GM21528 (cell line): ENCODE measurements around the gene ATRNL1.

Experiments used
- ATAC-seq: cut with Tn5 transposase; IDR thresholded peaks from one replicate; pipeline ENCODE4 v1.9.1; 2021; ENCODE audit warnings: mild to moderate bottlenecking, moderate library complexity; ENCODE audit not compliant: unreplicated experiment, low FRiP score

The ATRNL1 gene

DNA sequence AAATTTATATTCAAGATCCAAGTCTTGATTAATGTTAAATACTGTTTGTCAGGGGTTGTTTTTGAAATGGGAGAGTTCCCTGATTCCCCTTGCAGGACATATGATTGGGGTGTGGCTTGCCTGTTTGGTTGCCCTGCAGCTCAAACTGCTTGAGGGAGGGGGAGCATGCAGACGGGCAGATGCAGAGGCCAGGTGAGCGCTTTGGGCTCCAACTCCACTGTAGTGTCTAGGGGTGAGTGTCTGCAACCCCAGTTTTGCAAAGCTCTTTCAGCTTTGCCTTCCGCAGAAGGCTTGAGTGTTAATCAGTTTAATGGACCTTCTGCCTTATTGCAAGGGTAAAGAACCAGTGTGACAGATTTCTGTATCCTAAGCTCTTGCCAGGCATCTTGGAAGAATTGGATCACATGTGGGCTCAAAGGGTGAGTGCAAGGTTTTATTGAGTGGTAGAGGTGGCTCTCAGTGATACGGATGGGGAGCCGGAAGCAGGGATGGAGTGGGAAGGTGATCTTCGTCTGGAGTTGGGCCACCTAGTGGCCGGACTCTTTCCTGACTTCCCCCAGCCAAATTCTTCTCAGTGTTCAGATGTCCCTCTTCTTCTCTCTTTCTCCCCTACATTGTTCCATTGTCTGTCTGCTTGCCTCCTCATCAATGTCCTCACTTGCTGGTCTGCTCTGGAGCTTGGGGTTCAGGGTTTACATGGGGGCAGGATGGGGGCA lies 479.7 kb downstream of the ATRNL1 start:
- ATAC-seq = no peak

DNA sequence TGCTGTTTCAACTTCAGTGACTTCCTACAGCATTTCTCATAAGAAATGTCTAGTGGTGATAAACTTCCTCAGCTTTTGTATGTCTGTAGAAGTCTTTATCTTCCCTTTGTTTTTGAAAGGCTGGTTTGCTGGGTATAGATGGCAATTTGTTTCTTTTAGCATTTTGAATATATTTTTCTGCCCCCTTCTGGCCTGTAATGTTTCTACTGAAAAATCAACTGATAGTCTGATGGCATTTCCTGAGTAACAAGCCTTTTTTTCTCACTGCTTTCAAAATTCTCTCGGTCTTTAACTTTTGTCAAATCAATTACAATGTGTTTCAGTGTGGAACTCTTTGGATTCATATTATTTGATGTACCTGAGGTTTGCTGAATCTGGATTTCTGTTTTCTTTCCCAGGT lies 487.1 kb downstream of the ATRNL1 start:
- ATAC-seq = no peak

DNA sequence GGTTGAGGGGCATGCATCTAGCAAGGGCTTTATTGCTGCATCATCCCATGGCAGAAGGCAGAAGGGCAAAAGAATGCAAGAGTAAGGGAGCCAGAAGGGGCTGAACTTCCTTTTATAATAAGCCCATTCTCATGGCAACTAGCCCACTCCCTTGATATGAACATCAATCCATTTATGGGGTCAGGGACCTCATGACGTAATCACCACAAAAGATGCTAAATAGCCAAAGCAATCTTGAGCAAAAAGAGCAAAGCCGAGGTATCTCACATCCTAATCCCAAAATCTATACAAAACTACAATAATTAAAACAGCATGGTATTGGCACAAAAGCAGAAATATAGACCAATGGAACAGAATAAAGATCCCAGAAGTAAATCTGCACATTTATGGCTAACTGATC lies 499.9 kb downstream of the ATRNL1 start:
- ATAC-seq = no peak

DNA sequence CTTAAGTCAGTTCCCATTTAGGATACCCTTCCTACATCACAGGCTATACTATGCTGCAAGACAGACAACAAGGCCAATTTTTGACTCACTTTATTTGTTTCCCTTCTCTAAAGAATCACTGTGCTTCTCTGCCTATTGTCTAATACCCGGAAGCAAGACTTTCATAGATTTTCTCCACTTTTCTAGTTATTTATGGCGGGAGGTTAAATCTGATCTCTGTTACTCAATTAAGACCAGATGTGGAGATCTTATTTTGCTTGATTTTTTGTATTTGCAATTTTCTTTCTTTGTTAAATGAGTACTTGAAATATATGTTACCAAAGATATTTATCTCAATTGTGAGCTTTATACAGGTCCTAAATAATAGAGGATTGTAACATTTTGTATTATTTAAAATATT lies 511.5 kb downstream of the ATRNL1 start:
- ATAC-seq = no peak

DNA sequence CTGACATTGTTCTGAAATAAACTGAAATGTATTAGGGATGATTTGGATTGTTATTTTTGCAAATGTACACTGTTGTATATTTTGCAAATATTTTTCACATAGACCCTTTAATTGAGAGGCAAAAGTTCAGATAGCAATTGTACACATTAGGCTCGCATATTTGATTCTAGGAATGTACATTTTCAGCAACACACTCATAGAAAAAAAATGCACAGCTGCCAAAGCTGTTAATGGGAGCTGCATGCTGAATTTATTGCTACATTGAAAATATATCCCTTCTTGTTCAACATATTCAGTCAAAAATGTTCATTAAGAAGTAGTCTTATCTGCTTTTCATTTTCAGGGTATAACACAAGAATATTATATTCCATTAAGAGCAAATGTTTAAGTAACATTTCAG lies 512.9 kb downstream of the ATRNL1 start:
- ATAC-seq = no peak

DNA sequence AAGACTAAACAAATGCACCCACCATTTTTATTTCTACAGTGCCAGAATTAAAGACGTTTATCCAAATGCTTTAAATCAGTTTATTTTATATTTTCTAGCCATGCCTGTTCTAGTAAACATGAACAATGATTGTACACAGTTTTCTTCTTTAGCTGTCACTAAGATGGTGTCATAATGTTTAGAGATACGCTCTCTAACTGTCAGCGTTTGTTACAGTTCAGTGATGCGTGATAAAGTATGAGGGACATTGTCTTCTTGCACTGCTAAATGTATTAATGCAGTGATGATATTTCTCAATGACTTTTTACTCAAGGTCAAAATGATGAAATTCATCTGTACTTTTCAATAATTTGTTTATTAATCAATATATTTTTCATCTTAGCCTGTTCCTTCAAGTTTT lies 513.6 kb downstream of the ATRNL1 start:
- no peak for ATAC-seq

DNA sequence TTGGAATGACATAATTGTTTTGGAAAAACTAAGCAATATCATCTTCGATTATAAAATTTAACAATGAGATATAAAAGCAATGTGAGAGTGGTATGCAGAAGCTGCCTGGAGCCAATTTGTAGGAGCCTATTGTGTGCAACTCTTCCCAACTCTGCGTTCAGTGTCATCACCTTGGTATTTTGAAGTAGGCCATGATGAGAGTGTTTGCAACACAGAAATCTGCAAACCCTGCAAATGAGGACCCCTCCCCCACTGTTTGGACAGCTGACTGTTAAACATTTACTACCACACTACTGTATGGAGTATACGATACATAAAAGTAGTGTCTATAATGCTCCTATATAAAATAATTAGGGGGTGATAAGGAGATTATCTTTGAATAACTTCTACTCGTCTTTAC lies 531.3 kb downstream of the ATRNL1 start:
- no peak for ATAC-seq

DNA sequence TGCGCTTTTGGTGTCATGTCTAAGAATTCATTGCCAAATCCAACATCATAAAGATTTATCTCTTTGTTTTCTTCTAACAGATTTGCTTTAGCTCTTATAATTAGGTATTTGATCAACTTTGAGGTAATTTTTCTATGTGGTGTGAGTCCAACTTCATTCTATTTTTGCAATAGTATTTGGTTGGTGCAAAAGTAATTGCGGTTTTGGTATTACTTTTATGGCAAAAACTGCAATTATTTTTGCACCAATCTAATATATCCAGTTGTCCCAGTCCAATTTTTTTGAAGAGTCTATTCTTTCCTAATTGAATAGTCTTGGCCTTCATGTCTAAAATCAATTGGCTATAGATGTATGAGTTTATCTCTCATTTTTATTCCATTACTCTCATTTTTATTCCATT lies 535.5 kb downstream of the ATRNL1 start:
- ATAC-seq = no peak

DNA sequence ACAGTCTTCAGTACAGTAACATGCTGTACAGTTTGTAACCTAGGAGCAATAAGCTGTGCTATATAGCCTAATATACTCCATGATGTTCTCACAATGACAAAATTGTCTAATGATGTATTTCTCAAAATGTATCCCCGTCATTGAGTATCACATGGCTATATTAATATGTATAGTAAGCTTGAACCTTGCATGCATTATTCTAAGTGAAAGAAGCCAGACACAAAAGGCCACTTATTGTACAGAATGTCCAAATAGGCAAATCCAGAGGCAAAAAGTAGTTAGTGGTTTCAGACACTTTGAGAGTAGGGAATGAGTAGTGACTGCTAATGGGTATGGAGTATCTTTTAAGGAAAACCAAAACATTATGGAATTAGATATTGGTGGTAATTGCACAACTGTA lies 545.1 kb downstream of the ATRNL1 start:
- no peak for ATAC-seq

DNA sequence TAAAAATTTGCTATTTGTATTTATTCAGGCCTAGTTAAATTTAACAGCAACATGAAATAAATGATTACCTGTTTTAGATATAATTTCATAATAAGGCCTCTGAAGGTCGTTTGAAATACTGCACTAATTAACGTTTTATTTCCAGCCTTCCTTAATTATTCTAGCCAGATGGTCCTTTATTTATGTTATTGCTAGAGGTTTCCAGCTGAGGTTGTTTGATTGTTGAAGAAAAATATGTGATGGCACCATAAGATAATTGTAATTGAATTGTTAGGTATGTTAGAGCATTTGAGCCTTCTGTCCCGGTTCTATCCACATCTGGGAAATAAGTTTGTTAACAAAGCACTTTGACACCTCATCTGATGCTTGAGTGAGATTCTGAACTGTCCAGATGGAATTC lies 556.1 kb downstream of the ATRNL1 start:
- no peak for ATAC-seq

DNA sequence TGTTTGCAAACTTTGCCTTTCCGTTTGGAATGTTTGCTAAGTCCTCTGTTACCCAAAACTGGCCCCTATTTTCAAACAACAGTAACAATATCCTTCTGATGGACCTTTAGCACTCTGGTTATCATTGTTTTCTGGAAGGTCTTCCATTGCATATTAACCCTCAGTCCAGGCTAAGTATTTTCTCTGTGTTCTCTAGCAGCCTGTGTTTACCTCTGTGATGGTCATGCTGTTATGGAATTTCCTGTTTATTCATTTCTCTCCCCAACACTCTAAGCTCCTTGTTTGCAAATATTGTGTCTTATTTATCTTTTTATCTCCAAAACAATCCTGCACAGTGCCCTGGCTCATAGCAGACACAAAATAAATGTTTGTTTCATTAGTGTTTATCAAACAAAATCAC lies 560.3 kb downstream of the ATRNL1 start:
- no peak for ATAC-seq

DNA sequence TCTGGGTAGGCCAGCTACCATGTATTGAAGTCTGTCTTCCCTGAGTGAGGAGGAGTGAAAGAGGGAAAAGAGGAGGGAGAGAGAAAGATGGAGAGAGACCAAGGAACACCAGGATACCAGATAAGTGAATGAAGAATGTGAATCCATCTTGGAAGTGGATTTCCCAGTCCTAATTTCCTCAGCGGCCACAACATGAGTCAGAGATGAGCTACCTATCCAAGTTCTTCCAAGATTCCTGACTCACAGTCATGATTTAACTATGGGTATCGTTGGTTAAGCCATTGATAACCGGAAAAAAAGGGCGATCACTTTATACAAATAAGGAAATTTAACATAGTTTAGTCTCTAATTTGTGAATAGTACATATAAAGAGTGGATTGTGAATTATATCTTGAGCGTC lies 561.8 kb downstream of the ATRNL1 start:
- no peak for ATAC-seq

DNA sequence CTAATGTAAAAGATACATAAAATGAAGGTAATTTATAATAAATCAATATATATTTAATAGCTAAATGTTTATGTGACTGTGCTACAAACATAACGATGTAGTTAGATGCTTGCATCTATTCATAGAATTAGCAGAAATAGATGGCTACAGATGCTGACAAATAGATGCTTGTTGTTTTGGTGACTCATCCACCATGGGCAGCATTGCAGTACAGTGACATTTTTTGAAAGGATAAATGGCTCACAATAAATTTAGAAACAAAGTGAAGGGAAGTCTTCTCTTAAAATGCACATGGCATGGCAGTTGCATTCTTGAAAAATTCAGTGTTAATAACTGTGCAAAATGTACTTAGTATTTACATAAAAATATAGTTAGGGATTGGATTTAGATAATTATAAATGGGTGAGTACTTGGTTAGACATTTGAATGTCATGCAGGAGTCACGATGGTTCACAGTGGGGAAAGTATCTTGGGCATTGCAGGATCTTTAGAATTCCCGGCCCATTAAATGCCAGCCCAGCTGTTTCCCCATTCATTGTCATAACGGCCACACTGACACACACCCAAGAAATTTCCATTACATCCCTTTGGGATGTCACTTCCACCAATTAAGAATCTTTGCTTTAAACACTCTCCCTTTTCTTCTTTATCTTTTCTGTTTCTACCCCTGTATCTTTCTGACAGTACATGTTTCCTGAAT lies 564.1 kb downstream of the ATRNL1 start:
- ATAC-seq = no peak

DNA sequence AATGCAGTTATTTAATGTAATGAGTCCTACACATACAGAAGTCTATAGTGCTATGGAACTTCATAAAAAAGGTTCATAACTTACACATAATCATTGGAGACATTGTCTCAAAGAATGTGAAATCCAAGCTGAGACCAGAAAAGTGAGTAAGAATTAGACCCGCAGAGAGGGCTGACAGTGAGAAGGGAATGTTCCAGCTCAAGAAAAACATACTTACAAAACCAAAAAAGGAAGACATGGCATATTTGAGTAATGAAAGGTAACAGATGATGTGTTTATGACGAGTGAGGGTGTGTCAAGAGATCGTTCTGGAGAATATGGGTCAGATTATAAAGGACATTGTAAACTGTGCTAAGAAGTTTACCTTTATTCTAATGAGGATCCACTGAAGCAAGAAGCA lies 566.5 kb downstream of the ATRNL1 start:
- no peak for ATAC-seq

DNA sequence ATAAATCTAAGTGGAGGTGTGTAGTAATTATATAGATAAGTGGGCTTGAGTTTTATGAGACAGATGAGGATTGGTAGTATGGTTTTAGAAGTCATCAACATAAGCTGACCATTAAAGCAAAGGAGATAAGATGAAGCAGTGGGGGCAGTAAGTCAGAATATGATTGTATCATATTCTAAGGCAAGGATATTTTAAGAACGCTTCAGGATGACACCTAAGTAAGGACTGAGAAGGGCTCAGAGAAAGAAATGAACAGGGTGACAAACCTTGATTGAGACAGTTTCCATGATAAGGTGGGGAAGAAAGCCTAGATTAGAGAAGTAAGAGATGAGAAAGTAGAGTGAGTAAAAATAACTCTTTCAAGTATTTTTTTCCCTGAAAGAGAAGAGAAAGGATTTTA lies 567.2 kb downstream of the ATRNL1 start:
- ATAC-seq = no peak

DNA sequence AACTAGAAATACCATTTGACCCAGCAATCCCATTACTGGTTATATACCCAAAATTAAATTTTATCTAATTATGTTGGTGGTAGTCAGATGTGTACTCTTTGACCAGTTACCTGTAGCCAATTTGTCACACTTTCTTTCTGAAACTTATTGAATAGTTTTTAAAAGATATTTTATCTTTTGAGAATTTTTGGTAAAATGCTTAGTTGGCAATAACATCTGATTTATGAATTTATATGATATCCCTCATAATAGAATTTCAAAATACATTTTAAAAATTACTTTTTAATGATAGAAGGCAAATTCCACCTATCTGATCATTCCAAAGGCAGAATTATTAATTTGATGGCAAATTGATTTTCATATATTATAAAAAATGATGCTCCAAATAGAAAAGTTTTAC lies 569.3 kb downstream of the ATRNL1 start:
- ATAC-seq = no peak

DNA sequence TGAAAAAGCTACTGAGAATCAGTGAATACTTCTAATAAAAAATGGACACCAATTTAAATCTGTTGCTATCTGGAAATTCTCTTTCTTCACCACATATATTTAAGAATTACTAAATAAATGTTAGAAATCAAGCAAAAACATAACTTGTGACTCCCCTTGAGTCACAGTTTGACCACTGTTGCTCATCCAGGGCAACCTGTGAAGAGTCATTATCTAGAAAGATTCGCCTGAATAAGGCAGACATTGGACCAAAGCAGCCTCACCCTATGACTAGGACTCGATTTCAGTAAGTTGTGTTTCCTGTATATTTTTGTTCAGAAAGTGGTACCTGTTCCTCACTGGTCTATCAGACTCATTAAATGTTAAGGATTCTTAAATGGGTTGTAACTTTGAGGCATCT lies 572.4 kb downstream of the ATRNL1 start:
- ATAC-seq = no peak

DNA sequence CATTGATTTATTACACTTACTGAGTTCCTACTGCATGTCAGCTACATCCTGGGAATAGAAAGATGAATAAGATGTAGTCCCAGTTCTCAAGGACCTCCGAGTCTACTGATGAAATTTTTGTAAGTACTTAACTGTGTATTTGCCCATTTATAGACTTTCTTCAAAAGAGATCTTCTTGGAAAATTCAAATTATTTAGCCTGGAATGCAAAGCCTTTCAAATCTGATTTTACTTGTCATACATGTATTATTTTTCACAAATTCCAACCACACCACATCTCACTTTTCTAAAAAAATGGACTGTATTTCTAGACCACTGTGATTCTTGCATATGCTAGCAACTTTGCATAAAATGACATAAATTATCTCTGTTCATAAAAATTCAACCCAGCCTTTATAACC lies 581.3 kb downstream of the ATRNL1 start:
- ATAC-seq = no peak

DNA sequence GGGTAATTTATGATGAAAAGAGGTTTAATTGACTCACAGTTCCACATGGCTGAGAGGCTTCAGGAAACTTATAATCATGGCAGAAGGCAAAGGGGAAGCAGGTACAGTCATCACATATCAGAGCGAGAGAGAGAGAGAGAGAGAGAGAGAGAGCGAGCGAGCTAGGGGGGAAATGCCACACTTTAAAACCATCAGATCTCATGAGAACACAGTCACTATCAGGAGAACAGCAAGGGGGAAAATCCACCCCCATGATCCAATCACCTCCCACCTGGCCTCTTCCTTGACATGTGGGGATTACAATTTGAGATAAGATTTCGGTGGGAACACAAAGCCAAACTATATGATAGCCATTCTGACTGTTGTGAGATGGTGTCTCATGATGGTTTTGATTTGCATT lies 603.6 kb downstream of the ATRNL1 start:
- ATAC-seq = no peak

DNA sequence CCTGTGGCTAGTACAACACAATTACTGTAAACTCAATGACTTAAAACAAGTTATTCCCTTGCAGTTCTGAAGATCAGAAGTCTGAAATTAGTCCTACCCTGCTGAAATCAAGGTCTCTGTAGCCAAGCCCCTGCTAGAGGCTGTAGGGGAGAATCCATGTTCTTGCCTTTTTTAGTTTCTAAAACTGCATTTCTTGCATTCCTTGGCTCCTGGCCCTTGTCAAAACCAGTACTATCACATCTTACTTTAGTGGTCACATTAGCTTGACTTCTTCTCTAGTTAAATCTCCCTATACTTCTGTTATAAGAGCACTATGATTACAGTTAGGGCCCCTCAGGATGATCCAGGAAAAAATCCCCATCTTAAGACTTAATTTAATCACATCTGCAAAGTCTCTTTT lies 612.9 kb downstream of the ATRNL1 start:
- ATAC-seq = no peak

DNA sequence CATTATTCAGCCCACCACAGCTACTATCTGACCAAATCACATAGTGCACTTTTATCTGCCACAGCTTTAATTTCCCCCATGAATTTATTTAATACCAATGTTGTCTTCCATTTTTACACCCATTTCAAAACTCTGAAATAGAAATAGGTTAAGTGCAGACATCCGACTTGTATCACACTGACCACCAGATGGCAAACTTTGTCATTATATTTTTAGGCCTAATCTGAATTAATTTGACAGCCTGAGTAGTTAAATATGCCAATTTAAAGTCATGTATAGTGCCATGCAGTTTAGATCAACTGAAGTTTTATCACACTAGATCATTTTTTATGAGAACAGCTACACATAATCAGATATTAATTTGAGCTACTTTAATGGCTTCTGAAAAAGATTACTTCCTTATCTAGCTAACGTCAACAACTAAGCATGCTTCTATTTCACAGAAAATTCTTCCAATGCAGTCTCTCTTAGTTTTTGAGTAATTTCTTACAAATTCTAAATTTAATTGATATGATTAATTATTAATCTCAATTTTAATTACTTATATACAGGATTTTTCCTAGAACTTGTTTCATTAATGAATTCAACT lies 613.4 kb downstream of the ATRNL1 start:
- ATAC-seq = no peak

DNA sequence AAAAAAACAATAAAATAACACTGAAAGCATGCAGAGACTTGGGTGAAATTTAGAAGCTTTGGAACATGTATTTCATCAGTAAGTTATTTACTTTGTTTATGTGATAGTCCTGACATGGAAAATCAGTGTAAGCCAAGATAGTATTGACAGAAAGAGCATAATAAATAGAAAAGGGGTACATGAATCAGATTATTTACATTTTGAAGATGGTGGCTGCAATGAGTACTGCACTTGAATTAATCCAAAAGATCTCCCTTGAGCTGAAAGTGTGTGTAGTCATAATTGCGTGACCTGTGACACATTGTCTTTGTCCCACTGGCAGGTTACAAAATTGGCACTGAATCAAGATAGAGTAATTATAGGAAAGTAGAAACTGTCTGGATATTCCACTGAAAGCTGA lies 617.0 kb downstream of the ATRNL1 start:
- no peak for ATAC-seq
